Measurements from ENCODE around the gene BTG1. TPM values are rescaled to one million over a fixed set of nuclear protein-coding genes. Genes with fewer than 3 reads are reported as not detected.

Gene BTG1
- total and polyA plus RNA-seq, 2 of the 8 experiments (the other 6 are each of a cell fraction or from before 2014, with no cell fraction given): 17.1 to 32.7 TPM

DNA sequence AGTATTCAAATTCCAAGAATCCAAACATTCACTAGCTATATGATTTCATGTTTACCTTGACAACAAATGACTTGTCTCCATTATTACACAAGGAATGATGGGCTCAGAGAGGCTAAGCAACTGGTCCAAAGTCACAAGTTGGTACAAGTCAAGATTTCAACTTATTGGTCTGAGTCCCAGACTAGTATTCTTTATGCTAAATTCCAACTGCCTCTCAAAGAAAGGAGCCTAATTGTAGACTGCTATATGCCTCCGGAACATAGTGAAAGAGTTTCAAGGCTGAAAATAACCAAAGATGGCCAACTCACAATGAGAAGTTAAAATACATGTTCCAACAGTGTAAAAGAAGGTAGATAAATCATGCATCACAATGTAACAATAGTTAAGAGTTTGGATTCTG, 7.5 kb downstream of the BTG1 start:
- peaks cover 10 to 12% of the 10 kb centered on the region in 2 experiments for H4K20me1 ChIP-seq (replicated peaks in 1 of 2; ENCODE audit: control insufficient read depth in 1 of 2, insufficient read depth in 2 of 2, low read length in 2 of 2)
- H2BK12ac ChIP-seq (ENCODE audit: low read depth, low read length): no peak overlapping the region
- no peak overlapping the region for H2AK5ac ChIP-seq (ENCODE audit: low read depth, low read length)
- DNase-seq (ENCODE audit: low read depth in 1 of 2, low spot score in 2 of 2) (no peak), FAIRE-seq (no peak)
- H2BK120ac ChIP-seq (replicated peaks; ENCODE audit: low read depth, low read length): no peak overlapping the region
- peaks cover 3% of the 10 kb centered on the region; the same call in 1 of the 2 replicates for H3K79me1 ChIP-seq (ENCODE audit: low read depth, low read length)
- POLR2A ChIA-PET (ENCODE audit: partially characterized antibody): interaction anchor here (7.4 kb wide), 1 partner anchor 7 kb away, joined by 119 read pairs; the partner anchor contains the start of gene BTG1
- H3K56ac ChIP-seq (replicated peaks; ENCODE audit: insufficient read length, low read depth, low read length): no peak overlapping the region
- peaks cover 1 to 34% (median 18%) of the 10 kb centered on the region in 4 experiments; a peak in 5 of 7 replicates for H3K4me1 ChIP-seq (replicated peaks in 1 of 4; ENCODE audit: control insufficient read depth in 3 of 4, insufficient read depth in 4 of 4, low read length in 3 of 4)
- no peak overlapping the region for H2BK20ac ChIP-seq (ENCODE audit: low read length)
- no peak overlapping the region for H4K91ac ChIP-seq (replicated peaks; ENCODE audit: insufficient read length, low read length)
- 89% methylated on average over 1 of the region's 1 CpG; no CpG with 5 or more reads in 1 of the 2 experiments for WGBS, 2 experiments (ENCODE audit: extremely low coverage in 1 of 2, insufficient coverage in 1 of 2, insufficient read length in 1 of 2, insufficient replicate concordance in 2 of 2, low coverage in 1 of 2, low lambda C conversion rate in 2 of 2, missing lambda C conversion rate in 1 of 2)
- H3K27ac ChIP-seq (ENCODE audit: low read depth, low read length): no peak overlapping the region
- peak overlapping the region; percentile 55 to 56; a peak in 2 of 4 replicates for H3K4me2 ChIP-seq (ENCODE audit: insufficient read depth in 1 of 2, low read depth in 2 of 2, low read length in 2 of 2)
- peaks cover 0 to 28% (median 0%) of the 10 kb centered on the region in 4 experiments; a peak in 3 of 8 replicates for H3K36me3 ChIP-seq (ENCODE audit: control insufficient read depth in 2 of 4, insufficient read depth in 4 of 4, low read length in 3 of 4)
- H3K27me3 ChIP-seq (replicated peaks in 1 of 4; ENCODE audit: control insufficient read depth in 3 of 4, extremely low read depth in 1 of 4, insufficient read depth in 3 of 4, low read length in 3 of 4): no peaks in the 10 kb centered on the region
- H3K4me3 ChIP-seq (ENCODE audit: extremely low read depth in 1 of 4, insufficient read depth in 2 of 4, low read depth in 3 of 4, low read length in 4 of 4): peak overlapping the region in 1 of 4 experiments; percentile 93; a peak in 2 of 8 replicates
- H3K14ac ChIP-seq (ENCODE audit: insufficient read length): no peak overlapping the region
- no peak overlapping the region for H3K18ac ChIP-seq (ENCODE audit: extremely low read depth, low read length)
- CTCF ChIA-PET (ENCODE audit: partially characterized antibody): interaction anchor here (0.7 to 2.3 kb wide), 5 partner anchors 9 to 327 kb away, joined by 3 to 7 read pairs (median 3); no protein-coding TSS in a partner anchor
- no peak overlapping the region for H3K23ac ChIP-seq (ENCODE audit: insufficient read length)
- no peak overlapping the region for H2AFZ ChIP-seq (ENCODE audit: low read length)
- no peaks in the 10 kb centered on the region for H3K23me2 ChIP-seq (ENCODE audit: low read depth, low read length)
- H4K8ac ChIP-seq (ENCODE audit: extremely low read depth, insufficient read depth, low read length): no peak overlapping the region
- H4K5ac ChIP-seq (ENCODE audit: insufficient read length, low read depth, low read length): no peak overlapping the region
- peaks cover 22 to 100% of the 10 kb centered on the region in 2 experiments; a peak in 3 of 4 replicates for H3K79me2 ChIP-seq (ENCODE audit: control insufficient read depth in 1 of 2, insufficient read depth in 2 of 2, low read length in 2 of 2)
- H3K9me3 ChIP-seq (ENCODE audit: insufficient read depth in 2 of 2, low read depth in 1 of 2, low read length in 1 of 2): no peaks in the 10 kb centered on the region
- H3K4ac ChIP-seq (replicated peaks; ENCODE audit: insufficient read length, low read depth, low read length): no peak overlapping the region
- H3K9ac ChIP-seq (replicated peaks in 1 of 4; ENCODE audit: extremely low read depth in 1 of 4, low read depth in 3 of 4, low read length in 3 of 4): no peak overlapping the region
- H2BK15ac ChIP-seq (ENCODE audit: low read length): no peak overlapping the region
- H2BK5ac ChIP-seq (ENCODE audit: low read depth, low read length): no peak overlapping the region
- TF ChIP-seq POLR2AphosphoS5 (IDR thresholded peaks at IDR 0.05; ENCODE audit: low read depth, low read length) (no peak), EGR1 (IDR thresholded peaks at IDR 0.05; ENCODE audit: borderline replicate concordance, low read depth, low read length) (no peak), MAFK (IDR thresholded peaks at IDR 0.05; ENCODE audit: low read depth, low read length) (no peak), SP4 (IDR thresholded peaks at IDR 0.05; ENCODE audit: low read length) (no peak), YY1 (IDR thresholded peaks at IDR 0.05; ENCODE audit: low read depth, low read length) (no peak), KDM1A (IDR thresholded peaks at IDR 0.05; ENCODE audit: borderline replicate concordance, low read length) (no peak), RFX5 (IDR thresholded peaks at IDR 0.05; ENCODE audit: borderline replicate concordance, low read depth, low read length) (no peak), CHD1 (IDR thresholded peaks at IDR 0.05; ENCODE audit: low read depth, low read length) (no peak), RXRA (IDR thresholded peaks at IDR 0.05; ENCODE audit: insufficient read depth, low read depth, low read length) (no peak), CREB1 (IDR thresholded peaks at IDR 0.05) (no peak)
- TF ChIP-seq, protein P1, sequence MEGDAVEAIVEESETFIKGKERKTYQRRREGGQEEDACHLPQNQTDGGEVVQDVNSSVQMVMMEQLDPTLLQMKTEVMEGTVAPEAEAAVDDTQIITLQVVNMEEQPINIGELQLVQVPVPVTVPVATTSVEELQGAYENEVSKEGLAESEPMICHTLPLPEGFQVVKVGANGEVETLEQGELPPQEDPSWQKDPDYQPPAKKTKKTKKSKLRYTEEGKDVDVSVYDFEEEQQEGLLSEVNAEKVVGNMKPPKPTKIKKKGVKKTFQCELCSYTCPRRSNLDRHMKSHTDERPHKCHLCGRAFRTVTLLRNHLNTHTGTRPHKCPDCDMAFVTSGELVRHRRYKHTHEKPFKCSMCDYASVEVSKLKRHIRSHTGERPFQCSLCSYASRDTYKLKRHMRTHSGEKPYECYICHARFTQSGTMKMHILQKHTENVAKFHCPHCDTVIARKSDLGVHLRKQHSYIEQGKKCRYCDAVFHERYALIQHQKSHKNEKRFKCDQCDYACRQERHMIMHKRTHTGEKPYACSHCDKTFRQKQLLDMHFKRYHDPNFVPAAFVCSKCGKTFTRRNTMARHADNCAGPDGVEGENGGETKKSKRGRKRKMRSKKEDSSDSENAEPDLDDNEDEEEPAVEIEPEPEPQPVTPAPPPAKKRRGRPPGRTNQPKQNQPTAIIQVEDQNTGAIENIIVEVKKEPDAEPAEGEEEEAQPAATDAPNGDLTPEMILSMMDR (IDR thresholded peaks at IDR 0.05; ENCODE audit: control extremely low read depth in 1 of 3, insufficient read depth in 1 of 3, low read depth in 1 of 3, low read length in 3 of 3): no peak
- TF ChIP-seq, protein P2, sequence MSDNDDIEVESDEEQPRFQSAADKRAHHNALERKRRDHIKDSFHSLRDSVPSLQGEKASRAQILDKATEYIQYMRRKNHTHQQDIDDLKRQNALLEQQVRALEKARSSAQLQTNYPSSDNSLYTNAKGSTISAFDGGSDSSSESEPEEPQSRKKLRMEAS (IDR thresholded peaks at IDR 0.05): no peak
